ENCODE measurements around the gene LRRC3C.
A peak's percentile ranks its signal among the peaks of the same experiment; 100 is the strongest.

LRRC3C gene

DNA sequence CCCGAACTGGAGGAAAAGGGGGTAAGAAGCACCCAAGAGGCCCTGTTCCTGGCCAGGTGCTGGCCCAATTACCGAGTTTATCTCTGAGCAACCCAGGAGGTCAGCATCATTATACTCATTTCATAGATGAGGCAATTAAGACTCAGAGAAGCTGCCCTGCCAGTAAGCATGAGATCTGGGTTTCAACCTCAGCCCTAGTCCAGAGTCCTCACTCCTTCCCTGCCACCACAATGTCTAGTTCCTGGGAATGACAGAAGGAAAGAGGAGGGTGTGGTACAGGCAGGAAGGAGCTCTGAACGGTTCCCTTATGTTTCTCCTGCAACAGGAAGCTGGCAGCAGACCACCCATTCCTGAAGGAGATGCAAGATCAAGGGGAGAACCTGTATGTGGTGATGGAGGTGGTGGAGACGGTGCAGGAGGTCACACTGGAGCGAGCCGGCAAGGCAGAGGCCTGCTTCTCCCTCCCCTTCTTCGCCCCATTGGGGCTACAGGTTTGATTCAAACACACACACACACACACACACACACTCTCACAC is 42.7 kb downstream of the LRRC3C start:
- TF ChIP-seq ZNF670 (tag by site-specific recombination; IDR thresholded peaks at IDR 0.05; ENCODE audit: low read depth) (no peak), ZBTB17 (tag by site-specific recombination; IDR thresholded peaks at IDR 0.05) (0 out of 2 replicates have a peak, but pooled peaks have one; percentile 20)
- Histone ChIP-seq H3K36me3 (ENCODE audit: control insufficient read depth in 2 of 2, insufficient read depth in 1 of 2, low read length in 2 of 2) (no peaks in the 10 kb centered on the region), H3K4me1 (ENCODE audit: control insufficient read depth, insufficient read depth, low read length) (no peaks in the 10 kb centered on the region), H3K4me3 (ENCODE audit: low read depth, low read length) (no peak overlapping the region), H3K27ac (ENCODE audit: extremely low read depth, low read depth, low read length) (no peak overlapping the region), H3K9me3 (ENCODE audit: control insufficient read depth, insufficient read depth, low read depth, low read length) (no peaks in the 10 kb centered on the region)
- POLR2A ChIA-PET: no interaction called here
- CTCF ChIA-PET: interaction anchor here (4.0 to 5.5 kb wide), 2 partner anchors 10 to 13 kb away, joined by 30 to 36 read pairs; partner anchors contain the start of gene PSMD3

DNA sequence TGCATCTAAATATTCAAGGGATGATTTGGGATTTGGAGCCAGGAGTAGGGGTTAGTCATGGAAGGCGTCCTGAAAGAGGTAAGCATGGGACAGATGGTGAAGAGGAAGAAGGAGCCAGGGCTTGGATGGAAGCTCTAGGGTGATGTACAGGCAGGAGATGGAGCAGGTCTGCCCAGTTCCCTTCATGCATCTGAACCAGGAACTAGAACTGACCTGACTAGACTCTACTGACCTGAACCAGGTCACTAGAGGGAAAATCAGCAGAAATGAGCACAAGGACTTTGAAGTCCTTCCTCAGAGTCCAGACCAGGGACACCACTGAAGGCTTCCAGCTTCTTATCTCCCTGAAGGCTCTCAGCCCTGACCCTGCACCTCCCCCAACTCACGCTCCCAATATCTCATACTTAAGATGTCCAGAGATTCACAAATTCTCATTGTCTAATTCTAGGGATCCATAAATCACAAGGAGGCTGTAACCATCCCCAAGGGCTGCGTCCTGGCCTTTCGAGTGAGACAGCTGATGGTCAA is 43.6 kb downstream of the LRRC3C start:
- ChIA-PET CTCF (interaction anchor here (0.5 to 5.5 kb wide), 5 partner anchors 9 to 243 kb away, joined by 3 to 36 read pairs (median 6); partner anchors contain the start of gene PSMD3), POLR2A (interaction anchor here (1.0 kb wide), 1 partner anchor 9 kb away, joined by 3 read pairs; the partner anchor contains the start of gene PSMD3)
- Histone ChIP-seq H3K9me3 (ENCODE audit: control insufficient read depth, insufficient read depth, low read depth, low read length) (no peaks in the 10 kb centered on the region), H3K4me1 (ENCODE audit: control insufficient read depth, insufficient read depth, low read length) (no peaks in the 10 kb centered on the region), H3K27ac (ENCODE audit: extremely low read depth, low read depth, low read length) (no peak overlapping the region), H3K36me3 (ENCODE audit: control insufficient read depth in 2 of 2, insufficient read depth in 1 of 2, low read length in 2 of 2) (no peaks in the 10 kb centered on the region), H3K4me3 (ENCODE audit: low read depth, low read length) (no peak overlapping the region)
- TF ChIP-seq ZBTB11 (tag by site-specific recombination; conservative IDR thresholded peaks at IDR 0.05; ENCODE audit: low read depth) (no peak), REPIN1 (tag by site-specific recombination; IDR thresholded peaks at IDR 0.05; ENCODE audit: low read depth) (no peak), RBAK (tag by site-specific recombination; IDR thresholded peaks at IDR 0.05) (no peak), ZNF426 (tag by site-specific recombination; IDR thresholded peaks at IDR 0.05) (no peak), OSR2 (tag by site-specific recombination; IDR thresholded peaks at IDR 0.05) (no peak), ZNF549 (tag by site-specific recombination; IDR thresholded peaks at IDR 0.05) (no peak), GFI1B (tag by site-specific recombination; IDR thresholded peaks at IDR 0.05) (no peak), ZNF645 (tag by site-specific recombination; IDR thresholded peaks at IDR 0.05) (no peak), ZNF48 (tag by site-specific recombination; IDR thresholded peaks at IDR 0.05) (no peak), ZNF157 (tag by site-specific recombination; IDR thresholded peaks at IDR 0.05) (no peak), ZNF473 (tag by site-specific recombination; IDR thresholded peaks at IDR 0.05) (no peak)
- TF ChIP-seq, protein P1, sequence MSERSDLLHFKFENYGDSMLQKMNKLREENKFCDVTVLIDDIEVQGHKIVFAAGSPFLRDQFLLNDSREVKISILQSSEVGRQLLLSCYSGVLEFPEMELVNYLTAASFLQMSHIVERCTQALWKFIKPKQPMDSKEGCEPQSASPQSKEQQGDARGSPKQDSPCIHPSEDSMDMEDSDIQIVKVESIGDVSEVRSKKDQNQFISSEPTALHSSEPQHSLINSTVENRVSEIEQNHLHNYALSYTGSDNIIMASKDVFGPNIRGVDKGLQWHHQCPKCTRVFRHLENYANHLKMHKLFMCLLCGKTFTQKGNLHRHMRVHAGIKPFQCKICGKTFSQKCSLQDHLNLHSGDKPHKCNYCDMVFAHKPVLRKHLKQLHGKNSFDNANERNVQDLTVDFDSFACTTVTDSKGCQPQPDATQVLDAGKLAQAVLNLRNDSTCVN (tag by site-specific recombination; optimal IDR thresholded peaks at IDR 0.05): no peak
- TF ChIP-seq, protein P2, sequence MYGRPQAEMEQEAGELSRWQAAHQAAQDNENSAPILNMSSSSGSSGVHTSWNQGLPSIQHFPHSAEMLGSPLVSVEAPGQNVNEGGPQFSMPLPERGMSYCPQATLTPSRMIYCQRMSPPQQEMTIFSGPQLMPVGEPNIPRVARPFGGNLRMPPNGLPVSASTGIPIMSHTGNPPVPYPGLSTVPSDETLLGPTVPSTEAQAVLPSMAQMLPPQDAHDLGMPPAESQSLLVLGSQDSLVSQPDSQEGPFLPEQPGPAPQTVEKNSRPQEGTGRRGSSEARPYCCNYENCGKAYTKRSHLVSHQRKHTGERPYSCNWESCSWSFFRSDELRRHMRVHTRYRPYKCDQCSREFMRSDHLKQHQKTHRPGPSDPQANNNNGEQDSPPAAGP (tag by site-specific recombination; IDR thresholded peaks at IDR 0.05): no peak
- TF ChIP-seq, protein P3, sequence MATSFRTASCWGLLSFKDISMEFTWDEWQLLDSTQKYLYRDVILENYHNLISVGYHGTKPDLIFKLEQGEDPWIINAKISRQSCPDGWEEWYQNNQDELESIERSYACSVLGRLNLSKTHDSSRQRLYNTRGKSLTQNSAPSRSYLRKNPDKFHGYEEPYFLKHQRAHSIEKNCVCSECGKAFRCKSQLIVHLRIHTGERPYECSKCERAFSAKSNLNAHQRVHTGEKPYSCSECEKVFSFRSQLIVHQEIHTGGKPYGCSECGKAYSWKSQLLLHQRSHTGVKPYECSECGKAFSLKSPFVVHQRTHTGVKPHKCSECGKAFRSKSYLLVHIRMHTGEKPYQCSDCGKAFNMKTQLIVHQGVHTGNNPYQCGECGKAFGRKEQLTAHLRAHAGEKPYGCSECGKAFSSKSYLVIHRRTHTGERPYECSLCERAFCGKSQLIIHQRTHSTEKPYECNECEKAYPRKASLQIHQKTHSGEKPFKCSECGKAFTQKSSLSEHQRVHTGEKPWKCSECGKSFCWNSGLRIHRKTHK (tag by site-specific recombination; IDR thresholded peaks at IDR 0.05): no peak
- TF ChIP-seq, protein P4, sequence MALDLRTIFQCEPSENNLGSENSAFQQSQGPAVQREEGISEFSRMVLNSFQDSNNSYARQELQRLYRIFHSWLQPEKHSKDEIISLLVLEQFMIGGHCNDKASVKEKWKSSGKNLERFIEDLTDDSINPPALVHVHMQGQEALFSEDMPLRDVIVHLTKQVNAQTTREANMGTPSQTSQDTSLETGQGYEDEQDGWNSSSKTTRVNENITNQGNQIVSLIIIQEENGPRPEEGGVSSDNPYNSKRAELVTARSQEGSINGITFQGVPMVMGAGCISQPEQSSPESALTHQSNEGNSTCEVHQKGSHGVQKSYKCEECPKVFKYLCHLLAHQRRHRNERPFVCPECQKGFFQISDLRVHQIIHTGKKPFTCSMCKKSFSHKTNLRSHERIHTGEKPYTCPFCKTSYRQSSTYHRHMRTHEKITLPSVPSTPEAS (tag by site-specific recombination; IDR thresholded peaks at IDR 0.05): no peak
- TF ChIP-seq, protein P5, sequence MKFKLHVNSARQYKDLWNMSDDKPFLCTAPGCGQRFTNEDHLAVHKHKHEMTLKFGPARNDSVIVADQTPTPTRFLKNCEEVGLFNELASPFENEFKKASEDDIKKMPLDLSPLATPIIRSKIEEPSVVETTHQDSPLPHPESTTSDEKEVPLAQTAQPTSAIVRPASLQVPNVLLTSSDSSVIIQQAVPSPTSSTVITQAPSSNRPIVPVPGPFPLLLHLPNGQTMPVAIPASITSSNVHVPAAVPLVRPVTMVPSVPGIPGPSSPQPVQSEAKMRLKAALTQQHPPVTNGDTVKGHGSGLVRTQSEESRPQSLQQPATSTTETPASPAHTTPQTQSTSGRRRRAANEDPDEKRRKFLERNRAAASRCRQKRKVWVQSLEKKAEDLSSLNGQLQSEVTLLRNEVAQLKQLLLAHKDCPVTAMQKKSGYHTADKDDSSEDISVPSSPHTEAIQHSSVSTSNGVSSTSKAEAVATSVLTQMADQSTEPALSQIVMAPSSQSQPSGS (tag by site-specific recombination; IDR thresholded peaks at IDR 0.05; ENCODE audit: low read depth): no peak
- TF ChIP-seq, protein P6, sequence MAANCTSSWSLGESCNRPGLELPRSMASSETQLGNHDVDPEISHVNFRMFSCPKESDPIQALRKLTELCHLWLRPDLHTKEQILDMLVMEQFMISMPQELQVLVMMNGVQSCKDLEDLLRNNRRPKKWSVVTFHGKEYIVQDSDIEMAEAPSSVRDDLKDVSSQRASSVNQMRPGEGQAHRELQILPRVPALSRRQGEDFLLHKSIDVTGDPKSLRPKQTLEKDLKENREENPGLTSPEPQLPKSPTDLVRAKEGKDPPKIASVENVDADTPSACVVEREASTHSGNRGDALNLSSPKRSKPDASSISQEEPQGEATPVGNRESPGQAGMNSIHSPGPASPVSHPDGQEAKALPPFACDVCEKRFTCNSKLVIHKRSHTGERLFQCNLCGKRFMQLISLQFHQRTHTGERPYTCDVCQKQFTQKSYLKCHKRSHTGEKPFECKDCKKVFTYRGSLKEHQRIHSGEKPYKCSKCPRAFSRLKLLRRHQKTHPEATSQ (tag by site-specific recombination; IDR thresholded peaks at IDR 0.05): no peak
